ENCODE data around the gene HSP90B1.

Gene HSP90B1

GRCh38 chr12:103929046-103929783 is 995 bp upstream of the HSP90B1 start:
- in situ Hi-C loops (cut with MboI; ENCODE audit: low sequenced_read_pairs), result no loop called here

- in situ Hi-C loops (cut with MboI; ENCODE audit: low sequenced_read_pairs), result no loop called here
Observed at GRCh38 chr12:103929784-103930033, 501 bp upstream of the HSP90B1 start.

GRCh38 chr12:103930787-103931735 is 851 bp downstream of the HSP90B1 start:
- in situ Hi-C loops (cut with MboI; ENCODE audit: low sequenced_read_pairs), result no loop called here

GRCh38 chr12:103933237-103933636 is 3.0 kb downstream of the HSP90B1 start:
- in situ Hi-C loops (cut with MboI; ENCODE audit: low sequenced_read_pairs), result no loop called here

GRCh38 chr12:103936679-103937078 is 6.5 kb downstream of the HSP90B1 start:
- in situ Hi-C loops (cut with MboI; ENCODE audit: low sequenced_read_pairs), result no loop called here

GRCh38 chr12:103944964-103945363 is 14.8 kb downstream of the HSP90B1 start:
- in situ Hi-C loops (cut with MboI; ENCODE audit: low sequenced_read_pairs), result no loop called here

GRCh38 chr12:103947871-103948555 is 17.8 kb downstream of the HSP90B1 start:
- in situ Hi-C loops (cut with MboI; ENCODE audit: low sequenced_read_pairs), result no loop called here

- in situ Hi-C loops (cut with MboI; ENCODE audit: low sequenced_read_pairs), result no loop called here
Observed at GRCh38 chr12:103948746-103949406, 18.7 kb downstream of the HSP90B1 start.

- in situ Hi-C loops (cut with MboI; ENCODE audit: low sequenced_read_pairs), result no loop called here
Observed at GRCh38 chr12:103952497-103952896, 22.3 kb downstream of the HSP90B1 start.

GRCh38 chr12:103955811-103956508 is 25.8 kb downstream of the HSP90B1 start:
- in situ Hi-C loops (cut with MboI; ENCODE audit: low sequenced_read_pairs), result no loop called here

GRCh38 chr12:103956509-103957027 is 26.4 kb downstream of the HSP90B1 start:
- in situ Hi-C loops (cut with MboI; ENCODE audit: low sequenced_read_pairs), result no loop called here

- in situ Hi-C loops (cut with MboI; ENCODE audit: low sequenced_read_pairs), result no loop called here
Observed at GRCh38 chr12:103957865-103958388, 27.7 kb downstream of the HSP90B1 start.

GRCh38 chr12:103958621-103959020 is 28.4 kb downstream of the HSP90B1 start:
- in situ Hi-C loops (cut with MboI; ENCODE audit: low sequenced_read_pairs), result no loop called here

- in situ Hi-C loops (cut with MboI; ENCODE audit: low sequenced_read_pairs), result no loop called here
Observed at GRCh38 chr12:103960616-103961227, 30.5 kb downstream of the HSP90B1 start.

- in situ Hi-C loops (cut with MboI; ENCODE audit: low sequenced_read_pairs), result no loop called here
Observed at GRCh38 chr12:103962493-103962892, 32.3 kb downstream of the HSP90B1 start.

- in situ Hi-C loops (cut with MboI; ENCODE audit: low sequenced_read_pairs), result no loop called here
Observed at GRCh38 chr12:103964805-103965204, 34.6 kb downstream of the HSP90B1 start.

- in situ Hi-C loops (cut with MboI; ENCODE audit: low sequenced_read_pairs), result no loop called here
Observed at GRCh38 chr12:103965255-103965589, 35.0 kb downstream of the HSP90B1 start.

GRCh38 chr12:103965590-103966504 is 35.6 kb downstream of the HSP90B1 start, which contains the start of gene TDG:
TDG (plus strand) TSS chr12:103965872; CDS start chr12:103966038, 166 bp downstream.
- in situ Hi-C loops (cut with MboI; ENCODE audit: low sequenced_read_pairs), result no loop called here

- in situ Hi-C loops (cut with MboI; ENCODE audit: low sequenced_read_pairs), result no loop called here
Observed at GRCh38 chr12:103966736-103967135, 36.5 kb downstream of the HSP90B1 start.
